PC-3 (cell line): Measurements from ENCODE around the gene SLK.

Experiments used
- CTCF ChIP-seq: fragments of 300-600 bp; sonication (generic); conservative IDR thresholded peaks from 2 replicates; pipeline ENCODE4 v1.5.1; 2017; ENCODE audit warnings: antibody characterized with exemption, low read depth, mild to moderate bottlenecking, low read length
- EZH2 ChIP-seq: fragments of 300-600 bp; sonication (generic); IDR thresholded peaks from one replicate; pipeline ENCODE4 v1.6.1; 2017; ENCODE audit warnings: antibody characterized with exemption, mild to moderate bottlenecking, low read length; ENCODE audit not compliant: unreplicated experiment
- EZH2phosphoT487 ChIP-seq: fragments of 300-600 bp; sonication (generic); IDR thresholded peaks from 2 replicates; pipeline ENCODE4 v1.6.1; 2018; ENCODE audit warnings: mild to moderate bottlenecking, antibody characterized with exemption, low read length, borderline replicate concordance

GRCh38 chr10:103921248-103921647, 45.7 kb upstream of the SLK start:
- TF ChIP-seq EZH2: no peak
- TF ChIP-seq CTCF: no peak
- no peak for TF ChIP-seq EZH2phosphoT487
